Activated B cell treated with CpG ODN at 0.5 μM for 24 hours (primary cell): ENCODE data around the gene NFIC. TPM values are rescaled to one million over a fixed set of nuclear protein-coding genes. Genes with fewer than 3 reads are reported as not detected.
"Not testable (repeated sequence)": the region's sequence is repeated elsewhere in the genome, so short reads cannot be mapped to it uniquely, and the experiment has no call there.

Experiments used
- ATAC-seq: fragments of 200-7000 bp; cut with Tn5 transposase; one replicate; pipeline ENCODE4 v1.10.0; 2021; ENCODE audit warnings: low read depth, mild to moderate bottlenecking, moderate library complexity
- CTCF ChIA-PET: fragments of 350-600 bp; sonication (Branson Sonifier 250); formaldehyde crosslinking; loops from one replicate; lab custom pipeline; 2021; ENCODE audit warnings: antibody characterized with exemption; lab: Charles Lee
- POLR2A ChIA-PET: fragments of 350-600 bp; sonication (Branson Sonifier 250); formaldehyde crosslinking; loops from one replicate; lab custom pipeline; 2021; ENCODE audit warnings: antibody characterized with exemption; lab: Charles Lee
- DNase-seq: peaks from one replicate; pipeline ENCODE4 v3.0.0; 2022
- H3K27ac Mint-ChIP-seq: one replicate; pipeline ENCODE4 v1.8.0; 2020; ENCODE audit warnings: mixed read lengths
- H3K27me3 Mint-ChIP-seq: one replicate; pipeline ENCODE4 v1.8.0; 2021; ENCODE audit warnings: mixed read lengths
- H3K36me3 Mint-ChIP-seq: one replicate; pipeline ENCODE4 v1.8.0; 2021; ENCODE audit warnings: low read depth, mixed read lengths
- H3K4me1 Mint-ChIP-seq: one replicate; pipeline ENCODE4 v1.8.0; 2021; ENCODE audit warnings: mixed read lengths
- H3K4me3 Mint-ChIP-seq: one replicate; pipeline ENCODE4 v1.8.0; 2020; ENCODE audit warnings: mild to moderate bottlenecking, mixed read lengths
- H3K9me3 Mint-ChIP-seq: one replicate; pipeline ENCODE4 v1.8.0; 2020; ENCODE audit warnings: mixed read lengths
- CTCF ChIP-seq: fragments of 200-600 bp; IDR thresholded peaks from one replicate; pipeline ENCODE4 v1.8.0; 2022; ENCODE audit warnings: antibody characterized with exemption, mild to moderate bottlenecking
- intact Hi-C: fragments of 100-400 bp; cut with micrococcal nuclease; formaldehyde crosslinking; loops from one replicate; pipeline ENCODE4 v1.15.1; 2024
- total RNA-seq: library from RNA; stranded (reverse); gene quantifications from 2 replicates; pipeline ENCODE4 v1.2.3, GENCODE V29; 2022

Gene NFIC
- total RNA-seq, 1 donor from 2014 or later, result 18.8 TPM

GRCh38 chr19:3451451-3451866 is 85.1 kb downstream of the NFIC start:
- CTCF ChIA-PET, result no interaction called here
- intact Hi-C loops, result no loop called here
- no peak for TF ChIP-seq CTCF
- H3K4me3 Mint-ChIP-seq, result no peak overlapping the region
- peaks cover 32% of the 10 kb centered on the region for H3K36me3 Mint-ChIP-seq
- ATAC-seq (no peak), DNase-seq (no peak)
- no peaks in the 10 kb centered on the region for H3K27me3 Mint-ChIP-seq
- no peak overlapping the region for H3K27ac Mint-ChIP-seq
- peaks cover 2% of the 10 kb centered on the region for H3K4me1 Mint-ChIP-seq
- POLR2A ChIA-PET, result interaction anchor here (0.7 kb wide), 2 partner anchors 39 to 90 kb away, joined by 4 to 6 read pairs; no protein-coding TSS in a partner anchor
- no peaks in the 10 kb centered on the region for H3K9me3 Mint-ChIP-seq

GRCh38 chr19:3452171-3452941 is 86.0 kb downstream of the NFIC start:
- TF ChIP-seq CTCF, result no peak
- peaks cover 6% of the 10 kb centered on the region for H3K4me1 Mint-ChIP-seq
- DNase-seq (no peak), ATAC-seq (no peak)
- H3K27me3 Mint-ChIP-seq, result no peaks in the 10 kb centered on the region
- H3K27ac Mint-ChIP-seq, result no peak overlapping the region
- intact Hi-C loops, result no loop called here
- POLR2A ChIA-PET, result interaction anchor here (0.7 kb wide), 1 partner anchor 91 kb away, joined by 6 read pairs; no protein-coding TSS in a partner anchor
- H3K36me3 Mint-ChIP-seq, result peaks cover 32% of the 10 kb centered on the region
- no peak overlapping the region for H3K4me3 Mint-ChIP-seq
- H3K9me3 Mint-ChIP-seq, result no peaks in the 10 kb centered on the region
- CTCF ChIA-PET, result no interaction called here

GRCh38 chr19:3452942-3453214 is 86.5 kb downstream of the NFIC start:
- POLR2A ChIA-PET, H3K4me3 Mint-ChIP-seq, CTCF ChIA-PET, H3K9me3 Mint-ChIP-seq, DNase-seq, H3K27me3 Mint-ChIP-seq, H3K27ac Mint-ChIP-seq, ATAC-seq, intact Hi-C loops, H3K4me1 Mint-ChIP-seq: not testable (repeated sequence)
- peaks cover 32% of the 10 kb centered on the region for H3K36me3 Mint-ChIP-seq

- Mint-ChIP-seq H3K27me3 (no peaks in the 10 kb centered on the region), H3K36me3 (peaks cover 32% of the 10 kb centered on the region), H3K27ac (no peak overlapping the region), H3K4me1 (peaks cover 6% of the 10 kb centered on the region), H3K4me3 (no peak overlapping the region), H3K9me3 (no peaks in the 10 kb centered on the region)
- no peak for DNase-seq
- POLR2A ChIA-PET, result no interaction called here
- TF ChIP-seq CTCF, result no peak
- intact Hi-C loops, result no loop called here
- CTCF ChIA-PET, result no interaction called here
- no peak for ATAC-seq
Measured at GRCh38 chr19:3453840-3454239, 87.5 kb downstream of the NFIC start.

GRCh38 chr19:3454656-3455392 is 88.4 kb downstream of the NFIC start:
- ATAC-seq, result no peak
- Mint-ChIP-seq H3K27ac (no peak overlapping the region), H3K9me3 (no peaks in the 10 kb centered on the region), H3K36me3 (peaks cover 29% of the 10 kb centered on the region), H3K4me3 (no peak overlapping the region), H3K4me1 (peaks cover 6% of the 10 kb centered on the region), H3K27me3 (no peaks in the 10 kb centered on the region)
- POLR2A ChIA-PET, result no interaction called here
- no peak for DNase-seq
- intact Hi-C loops, result no loop called here
- CTCF ChIA-PET, result no interaction called here
- no peak for TF ChIP-seq CTCF
